Measurements from ENCODE around the gene UGT1A10.

GRCh38 chr2:233795735-233796171 is 159.5 kb downstream of the UGT1A10 start:
- no peak for TF ChIP-seq CTCF (IDR thresholded peaks at IDR 0.05)
- TF ChIP-seq POLR2A (IDR thresholded peaks at IDR 0.05): no peak
